ENCODE results near the gene CACNA1H. TPM values are rescaled to one million over a fixed set of nuclear protein-coding genes. Genes with fewer than 3 reads are reported as not detected.

Gene CACNA1H
- total and polyA plus RNA-seq, 2 of the 8 experiments (the other 6 are each of a cell fraction or from before 2014, with no cell fraction given), result 14.0 to 28.7 TPM

DNA sequence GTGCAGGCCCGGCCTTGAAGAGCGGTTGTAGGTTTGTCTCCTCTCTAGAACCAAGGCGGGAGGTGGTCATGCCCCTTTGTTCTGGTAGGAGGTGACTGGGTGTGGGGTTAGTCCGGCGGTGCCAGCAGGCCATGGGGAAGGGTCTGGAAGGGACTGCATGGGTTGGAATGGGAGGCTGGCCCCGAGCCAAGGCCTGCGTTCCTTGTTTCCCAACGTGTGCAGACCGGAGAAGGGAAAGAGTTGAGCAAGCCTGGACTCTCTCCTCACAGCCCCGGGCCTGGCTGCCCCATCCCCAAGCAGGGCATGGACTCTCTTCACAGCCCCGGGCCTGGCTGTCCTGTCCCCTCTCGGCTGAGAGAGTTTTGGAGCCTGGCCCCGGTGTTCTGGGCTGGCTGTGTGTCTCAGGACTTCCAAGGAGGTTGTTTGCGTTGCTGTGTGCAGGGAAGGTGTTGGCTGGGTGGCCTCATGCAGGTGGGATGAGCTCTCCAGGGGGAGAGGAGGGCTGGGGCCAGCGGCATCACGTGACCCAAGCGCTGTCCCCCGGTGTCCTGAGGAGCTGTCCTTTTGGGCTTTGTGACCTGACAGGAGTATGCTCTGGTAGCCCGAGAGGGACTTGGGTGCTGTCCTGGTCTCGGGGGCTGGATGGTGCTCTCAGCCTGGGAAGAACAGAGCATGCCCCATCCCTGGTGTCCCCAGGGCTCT, 2.6 kb downstream of the CACNA1H start:
- Histone ChIP-seq H3K4me3 (ENCODE audit: extremely low read depth in 1 of 4, insufficient read depth in 2 of 4, low read depth in 3 of 4, low read length in 4 of 4) (no peak overlapping the region), H2BK120ac (replicated peaks; ENCODE audit: low read depth, low read length) (no peak overlapping the region), H3K27me3 (replicated peaks in 1 of 4; ENCODE audit: control insufficient read depth in 3 of 4, extremely low read depth in 1 of 4, insufficient read depth in 3 of 4, low read length in 3 of 4) (peaks cover 0 to 4% (median 0%) of the 10 kb centered on the region in 4 experiments; a peak in 1 of 7 replicates), H3K23ac (ENCODE audit: insufficient read length) (no peak overlapping the region), H4K20me1 (replicated peaks in 1 of 2; ENCODE audit: control insufficient read depth in 1 of 2, insufficient read depth in 2 of 2, low read length in 2 of 2) (peaks cover 13 to 28% of the 10 kb centered on the region in 2 experiments), H2BK5ac (ENCODE audit: low read depth, low read length) (no peak overlapping the region; the same call in 1 of the 2 replicates), H3K79me1 (ENCODE audit: low read depth, low read length) (peaks cover 14% of the 10 kb centered on the region), H3K23me2 (ENCODE audit: low read depth, low read length) (peaks cover 3% of the 10 kb centered on the region; the same call in 1 of the 2 replicates), H2BK12ac (ENCODE audit: low read depth, low read length) (no peak overlapping the region), H4K91ac (replicated peaks; ENCODE audit: insufficient read length, low read length) (no peak overlapping the region), H3K9ac (replicated peaks in 1 of 4; ENCODE audit: extremely low read depth in 1 of 4, low read depth in 3 of 4, low read length in 3 of 4) (no peak overlapping the region), H2AK5ac (ENCODE audit: low read depth, low read length) (0 out of 2 replicates have a peak overlapping the region, but pooled peaks have one; percentile 24), H3K27ac (ENCODE audit: low read depth, low read length) (no peak overlapping the region), H3K14ac (ENCODE audit: insufficient read length) (no peak overlapping the region), H2AFZ (ENCODE audit: low read length) (no peak overlapping the region), H3K9me3 (ENCODE audit: insufficient read depth in 2 of 2, low read depth in 1 of 2, low read length in 1 of 2) (no peaks in the 10 kb centered on the region), H4K8ac (ENCODE audit: extremely low read depth, insufficient read depth, low read length) (peak overlapping the region; percentile 21; the same call in 1 of the 2 replicates), H2BK20ac (ENCODE audit: low read length) (no peak overlapping the region), H3K4me2 (ENCODE audit: insufficient read depth in 1 of 2, low read depth in 2 of 2, low read length in 2 of 2) (no peak overlapping the region), H4K5ac (ENCODE audit: insufficient read length, low read depth, low read length) (no peak overlapping the region), H3K79me2 (ENCODE audit: control insufficient read depth in 1 of 2, insufficient read depth in 2 of 2, low read length in 2 of 2) (peaks cover 0 to 26% of the 10 kb centered on the region in 2 experiments; a peak in 1 of 4 replicates), H3K4ac (replicated peaks; ENCODE audit: insufficient read length, low read depth, low read length) (no peak overlapping the region), H3K56ac (replicated peaks; ENCODE audit: insufficient read length, low read depth, low read length) (no peak overlapping the region), H3K18ac (ENCODE audit: extremely low read depth, low read length) (no peak overlapping the region; the same call in 1 of the 2 replicates), H3K4me1 (replicated peaks in 1 of 4; ENCODE audit: control insufficient read depth in 3 of 4, insufficient read depth in 4 of 4, low read length in 3 of 4) (peaks cover 0 to 18% (median 14%) of the 10 kb centered on the region in 4 experiments; a peak in 5 of 7 replicates), H3K36me3 (ENCODE audit: control insufficient read depth in 2 of 4, insufficient read depth in 4 of 4, low read length in 3 of 4) (no peaks in the 10 kb centered on the region; a peak in 1 of 8 replicates), H2BK15ac (ENCODE audit: low read length) (no peak overlapping the region)
- WGBS, 2 experiments (ENCODE audit: extremely low coverage in 1 of 2, insufficient coverage in 1 of 2, insufficient read length in 1 of 2, insufficient replicate concordance in 2 of 2, low coverage in 1 of 2, low lambda C conversion rate in 2 of 2, missing lambda C conversion rate in 1 of 2), result 90% methylated on average over 19 of the region's 20 CpGs; no CpG with 5 or more reads in 1 of the 2 experiments
- no peak for DNase-seq (ENCODE audit: low read depth in 1 of 2, low spot score in 2 of 2)
- POLR2A ChIA-PET (ENCODE audit: partially characterized antibody), result no interaction called here
- TF ChIP-seq SIRT6 (IDR thresholded peaks at IDR 0.05; ENCODE audit: low read length), result no peak
- TF ChIP-seq SIN3A (conservative IDR thresholded peaks at IDR 0.05 in 1 of 2, IDR thresholded peaks at IDR 0.05 in 1 of 2; ENCODE audit: low read depth in 1 of 2, low read length in 2 of 2), result no peak
- no peak for TF ChIP-seq RFX5 (IDR thresholded peaks at IDR 0.05; ENCODE audit: borderline replicate concordance, low read depth, low read length)
- FAIRE-seq, result no peak
- CTCF ChIA-PET (ENCODE audit: partially characterized antibody), result interaction anchor here (2.2 kb wide), 1 partner anchor 10 kb away, joined by 10 read pairs; no protein-coding TSS in a partner anchor
